ENCODE measurements around the gene MTFMT.
A peak's percentile ranks its signal among the peaks of the same experiment; 100 is the strongest.

Gene MTFMT

GRCh38 chr15:65040461-65040860 lies 11.0 kb upstream of the MTFMT start:
- Histone ChIP-seq H3K36me3 (ENCODE audit: control insufficient read depth, insufficient read depth, low read length) (no peaks in the 10 kb centered on the region), H3K27me3 (replicated peaks; ENCODE audit: control insufficient read depth, insufficient read depth, low read length, poor library complexity, severe bottlenecking) (no peaks in the 10 kb centered on the region), H3K4me3 (ENCODE audit: insufficient read depth, low read depth, low read length, poor library complexity, severe bottlenecking) (no peak overlapping the region), H3K9me3 (ENCODE audit: control insufficient read depth, low read length) (no peaks in the 10 kb centered on the region), H3K27ac (ENCODE audit: insufficient read depth, low read length, poor library complexity, severe bottlenecking) (no peak overlapping the region), H3K4me1 (ENCODE audit: control insufficient read depth, insufficient read depth, low read length, poor library complexity, severe bottlenecking) (no peaks in the 10 kb centered on the region)
- DNase-seq: no peak

GRCh38 chr15:65038836-65039235 lies 9.4 kb upstream of the MTFMT start:
- H3K4me3 ChIP-seq (ENCODE audit: insufficient read depth, low read depth, low read length, poor library complexity, severe bottlenecking): no peak overlapping the region
- no peaks in the 10 kb centered on the region for H3K9me3 ChIP-seq (ENCODE audit: control insufficient read depth, low read length)
- no peak overlapping the region for H3K27ac ChIP-seq (ENCODE audit: insufficient read depth, low read length, poor library complexity, severe bottlenecking)
- no peak for DNase-seq
- H3K4me1 ChIP-seq (ENCODE audit: control insufficient read depth, insufficient read depth, low read length, poor library complexity, severe bottlenecking): no peaks in the 10 kb centered on the region
- H3K36me3 ChIP-seq (ENCODE audit: control insufficient read depth, insufficient read depth, low read length): no peaks in the 10 kb centered on the region
- no peaks in the 10 kb centered on the region for H3K27me3 ChIP-seq (replicated peaks; ENCODE audit: control insufficient read depth, insufficient read depth, low read length, poor library complexity, severe bottlenecking)

GRCh38 chr15:65038428-65038827 lies 9.0 kb upstream of the MTFMT start:
- no peaks in the 10 kb centered on the region for H3K36me3 ChIP-seq (ENCODE audit: control insufficient read depth, insufficient read depth, low read length)
- no peaks in the 10 kb centered on the region for H3K27me3 ChIP-seq (replicated peaks; ENCODE audit: control insufficient read depth, insufficient read depth, low read length, poor library complexity, severe bottlenecking)
- H3K4me1 ChIP-seq (ENCODE audit: control insufficient read depth, insufficient read depth, low read length, poor library complexity, severe bottlenecking): no peaks in the 10 kb centered on the region
- H3K9me3 ChIP-seq (ENCODE audit: control insufficient read depth, low read length): no peaks in the 10 kb centered on the region
- no peak overlapping the region for H3K4me3 ChIP-seq (ENCODE audit: insufficient read depth, low read depth, low read length, poor library complexity, severe bottlenecking)
- H3K27ac ChIP-seq (ENCODE audit: insufficient read depth, low read length, poor library complexity, severe bottlenecking): no peak overlapping the region
- DNase-seq: no peak

- Histone ChIP-seq H3K4me3 (ENCODE audit: insufficient read depth, low read depth, low read length, poor library complexity, severe bottlenecking) (no peak overlapping the region), H3K9me3 (ENCODE audit: control insufficient read depth, low read length) (no peaks in the 10 kb centered on the region), H3K36me3 (ENCODE audit: control insufficient read depth, insufficient read depth, low read length) (no peaks in the 10 kb centered on the region), H3K4me1 (ENCODE audit: control insufficient read depth, insufficient read depth, low read length, poor library complexity, severe bottlenecking) (no peaks in the 10 kb centered on the region), H3K27ac (ENCODE audit: insufficient read depth, low read length, poor library complexity, severe bottlenecking) (no peak overlapping the region), H3K27me3 (replicated peaks; ENCODE audit: control insufficient read depth, insufficient read depth, low read length, poor library complexity, severe bottlenecking) (no peaks in the 10 kb centered on the region)
- DNase-seq: no peak
Observed at GRCh38 chr15:65037309-65037708, 7.9 kb upstream of the MTFMT start.

GRCh38 chr15:65034719-65035118 lies 5.3 kb upstream of the MTFMT start:
- H3K36me3 ChIP-seq (ENCODE audit: control insufficient read depth, insufficient read depth, low read length): no peaks in the 10 kb centered on the region
- no peak overlapping the region for H3K4me3 ChIP-seq (ENCODE audit: insufficient read depth, low read depth, low read length, poor library complexity, severe bottlenecking)
- H3K27ac ChIP-seq (ENCODE audit: insufficient read depth, low read length, poor library complexity, severe bottlenecking): no peak overlapping the region
- no peaks in the 10 kb centered on the region for H3K27me3 ChIP-seq (replicated peaks; ENCODE audit: control insufficient read depth, insufficient read depth, low read length, poor library complexity, severe bottlenecking)
- no peak for DNase-seq
- H3K4me1 ChIP-seq (ENCODE audit: control insufficient read depth, insufficient read depth, low read length, poor library complexity, severe bottlenecking): no peaks in the 10 kb centered on the region
- no peaks in the 10 kb centered on the region for H3K9me3 ChIP-seq (ENCODE audit: control insufficient read depth, low read length)

GRCh38 chr15:65033659-65034269 lies 4.3 kb upstream of the MTFMT start:
- H3K36me3 ChIP-seq (ENCODE audit: control insufficient read depth, insufficient read depth, low read length): no peaks in the 10 kb centered on the region
- no peak overlapping the region for H3K4me3 ChIP-seq (ENCODE audit: insufficient read depth, low read depth, low read length, poor library complexity, severe bottlenecking)
- no peaks in the 10 kb centered on the region for H3K9me3 ChIP-seq (ENCODE audit: control insufficient read depth, low read length)
- H3K4me1 ChIP-seq (ENCODE audit: control insufficient read depth, insufficient read depth, low read length, poor library complexity, severe bottlenecking): no peaks in the 10 kb centered on the region
- no peak for DNase-seq
- no peak overlapping the region for H3K27ac ChIP-seq (ENCODE audit: insufficient read depth, low read length, poor library complexity, severe bottlenecking)
- H3K27me3 ChIP-seq (replicated peaks; ENCODE audit: control insufficient read depth, insufficient read depth, low read length, poor library complexity, severe bottlenecking): no peaks in the 10 kb centered on the region

GRCh38 chr15:65032801-65033537 lies 3.5 kb upstream of the MTFMT start:
- Histone ChIP-seq H3K27ac (ENCODE audit: insufficient read depth, low read length, poor library complexity, severe bottlenecking) (no peak overlapping the region), H3K9me3 (ENCODE audit: control insufficient read depth, low read length) (no peaks in the 10 kb centered on the region), H3K36me3 (ENCODE audit: control insufficient read depth, insufficient read depth, low read length) (no peaks in the 10 kb centered on the region), H3K4me1 (ENCODE audit: control insufficient read depth, insufficient read depth, low read length, poor library complexity, severe bottlenecking) (peaks cover 5% of the 10 kb centered on the region), H3K4me3 (ENCODE audit: insufficient read depth, low read depth, low read length, poor library complexity, severe bottlenecking) (no peak overlapping the region), H3K27me3 (replicated peaks; ENCODE audit: control insufficient read depth, insufficient read depth, low read length, poor library complexity, severe bottlenecking) (no peaks in the 10 kb centered on the region)
- DNase-seq: peak in 1 of 3 donors; percentile 17

- H3K27ac ChIP-seq (ENCODE audit: insufficient read depth, low read length, poor library complexity, severe bottlenecking): no peak overlapping the region
- H3K4me3 ChIP-seq (ENCODE audit: insufficient read depth, low read depth, low read length, poor library complexity, severe bottlenecking): peak overlapping the region; percentile 94
- no peak for DNase-seq
- H3K4me1 ChIP-seq (ENCODE audit: control insufficient read depth, insufficient read depth, low read length, poor library complexity, severe bottlenecking): peaks cover 8% of the 10 kb centered on the region
- H3K36me3 ChIP-seq (ENCODE audit: control insufficient read depth, insufficient read depth, low read length): peaks cover 12% of the 10 kb centered on the region
- H3K27me3 ChIP-seq (replicated peaks; ENCODE audit: control insufficient read depth, insufficient read depth, low read length, poor library complexity, severe bottlenecking): no peaks in the 10 kb centered on the region
- no peaks in the 10 kb centered on the region for H3K9me3 ChIP-seq (ENCODE audit: control insufficient read depth, low read length)
Observed at GRCh38 chr15:65029736-65030208, 333 bp upstream of the MTFMT start.

GRCh38 chr15:65028338-65028737 lies 1.1 kb downstream of the MTFMT start:
- no peak for DNase-seq
- Histone ChIP-seq H3K27ac (ENCODE audit: insufficient read depth, low read length, poor library complexity, severe bottlenecking) (peak overlapping the region; percentile 67), H3K4me1 (ENCODE audit: control insufficient read depth, insufficient read depth, low read length, poor library complexity, severe bottlenecking) (peaks cover 8% of the 10 kb centered on the region), H3K36me3 (ENCODE audit: control insufficient read depth, insufficient read depth, low read length) (peaks cover 16% of the 10 kb centered on the region), H3K9me3 (ENCODE audit: control insufficient read depth, low read length) (no peaks in the 10 kb centered on the region), H3K27me3 (replicated peaks; ENCODE audit: control insufficient read depth, insufficient read depth, low read length, poor library complexity, severe bottlenecking) (no peaks in the 10 kb centered on the region), H3K4me3 (ENCODE audit: insufficient read depth, low read depth, low read length, poor library complexity, severe bottlenecking) (peak overlapping the region; percentile 94)

- H3K4me3 ChIP-seq (ENCODE audit: insufficient read depth, low read depth, low read length, poor library complexity, severe bottlenecking): peak overlapping the region; percentile 94
- H3K9me3 ChIP-seq (ENCODE audit: control insufficient read depth, low read length): no peaks in the 10 kb centered on the region
- no peak overlapping the region for H3K27ac ChIP-seq (ENCODE audit: insufficient read depth, low read length, poor library complexity, severe bottlenecking)
Observed at GRCh38 chr15:65027593-65027992, 1.8 kb downstream of the MTFMT start.

More at GRCh38 chr15:65027593-65027992, 1.8 kb downstream of the MTFMT start:
- H3K27me3 ChIP-seq (replicated peaks; ENCODE audit: control insufficient read depth, insufficient read depth, low read length, poor library complexity, severe bottlenecking): no peaks in the 10 kb centered on the region
- H3K4me1 ChIP-seq (ENCODE audit: control insufficient read depth, insufficient read depth, low read length, poor library complexity, severe bottlenecking): peaks cover 8% of the 10 kb centered on the region
- DNase-seq: no peak
- peaks cover 16% of the 10 kb centered on the region for H3K36me3 ChIP-seq (ENCODE audit: control insufficient read depth, insufficient read depth, low read length)

All from effector memory CD4-positive, alpha-beta T cell (primary cell).